Thoracic aorta (tissue), 2 donors: ENCODE results near the gene IYD. TPM values are rescaled to one million over a fixed set of nuclear protein-coding genes. Genes with fewer than 3 reads are reported as not detected.
A peak's percentile ranks its signal among the peaks of the same experiment; 100 is the strongest.

Experiments used
- ATAC-seq: fragments of 150-250 bp; one replicate; pipeline ENCODE4 v1.8.0; 2017; ENCODE audit warnings: low read depth; ENCODE audit not compliant: insufficient number of reproducible peaks, low FRiP score
- DNase-seq: peaks from one replicate; pipeline ENCODE4 v3.0.0-alpha.2; 2020; ENCODE audit warnings: low spot score
- H3K27ac ChIP-seq, 2 donors: fragments of 200-600 bp; sonication (generic); 1 replicate in 1 of 2; 2 replicates in 1 of 2; pipeline ENCODE4 v1.5.1; 2016; ENCODE audit warnings: mild to moderate bottlenecking in 2 of 2, moderate library complexity in 2 of 2
- H3K27me3 ChIP-seq: fragments of 200-600 bp; sonication (generic); replicated peaks from 2 replicates; pipeline ENCODE4 v1.6.0; 2016; ENCODE audit warnings: mild to moderate bottlenecking; ENCODE audit not compliant: insufficient read depth
- H3K36me3 ChIP-seq: fragments of 200-600 bp; sonication (generic); one replicate; pipeline ENCODE4 v1.5.1; 2016
- H3K4me1 ChIP-seq, 2 donors: fragments of 200-600 bp; sonication (generic); 1 replicate in 1 of 2; 2 replicates in 1 of 2; pipeline versions ENCODE4 v1.5.1 to v1.6.0; 2016; ENCODE audit warnings: low read depth in 2 of 2, mild to moderate bottlenecking in 1 of 2; ENCODE audit not compliant: control insufficient read depth in 1 of 2
- H3K4me3 ChIP-seq: fragments of 200-600 bp; sonication (generic); 2 replicates; pipeline ENCODE4 v1.5.1; 2016; ENCODE audit warnings: mild to moderate bottlenecking
- H3K9me3 ChIP-seq: fragments of 200-600 bp; sonication (generic); 2 replicates; pipeline ENCODE4 v1.5.1; 2016
- CTCF ChIP-seq: fragments of 200-600 bp; sonication (generic); IDR thresholded peaks from one replicate; pipeline ENCODE4 v1.5.1; 2019; ENCODE audit warnings: antibody characterized with exemption
- total RNA-seq, 2 donors: library from RNA; depleted of rRNA; stranded (reverse); fragments of >200 nt; gene quantifications; one replicate each; pipeline versions ENCODE4 v1.1.0 to v1.2.3, GENCODE V29; 2016

The IYD gene
- total RNA-seq, 2 donors from 2014 or later = 0.27 to 2.3 TPM

DNA sequence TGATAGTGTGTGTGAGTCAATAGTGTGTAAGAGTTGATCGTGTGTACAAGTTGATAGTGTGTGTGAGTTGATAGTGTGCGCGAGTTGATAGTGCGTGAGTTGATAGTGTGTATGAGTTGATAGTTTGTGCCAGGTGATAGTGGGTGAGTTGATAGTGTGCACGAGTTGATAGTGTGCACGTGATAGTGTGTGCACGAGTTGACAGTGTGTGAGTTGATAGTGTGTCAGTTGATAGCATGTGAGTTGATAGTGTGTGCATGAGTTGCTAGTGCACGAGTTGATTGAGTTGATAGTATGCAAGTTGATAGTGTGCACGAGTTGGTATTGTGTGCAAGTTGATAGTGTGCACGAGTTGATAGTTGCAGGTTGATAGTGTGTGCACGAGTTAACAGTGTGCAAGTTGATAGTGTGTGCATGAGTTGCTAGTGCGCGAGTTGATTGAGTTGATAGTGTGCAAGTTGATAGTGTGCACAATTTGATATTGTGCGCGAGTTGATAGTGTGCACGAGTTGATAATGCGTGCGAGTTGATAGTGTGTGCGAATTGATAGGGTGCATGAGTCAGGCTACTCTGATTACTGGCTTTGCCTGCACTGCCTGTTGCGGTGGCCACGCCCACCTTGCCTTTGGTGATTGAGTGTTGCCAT is 35.8 kb upstream of the IYD start:
- Histone ChIP-seq H3K36me3 (no peaks in the 10 kb centered on the region), H3K27me3 (no peaks in the 10 kb centered on the region), H3K27ac (no peak overlapping the region), H3K9me3 (no peaks in the 10 kb centered on the region), H3K4me3 (no peak overlapping the region), H3K4me1 (no peaks in the 10 kb centered on the region)
- DNase-seq = no peak
- no peak for TF ChIP-seq CTCF
- ATAC-seq = no peak

GRCh38 chr6:150333585-150333941 is 35.2 kb upstream of the IYD start:
- ATAC-seq (no peak), DNase-seq (no peak)
- H3K27ac ChIP-seq = no peak overlapping the region
- H3K27me3 ChIP-seq = no peaks in the 10 kb centered on the region
- no peaks in the 10 kb centered on the region for H3K4me1 ChIP-seq
- H3K36me3 ChIP-seq = no peaks in the 10 kb centered on the region
- H3K4me3 ChIP-seq = no peak overlapping the region
- no peaks in the 10 kb centered on the region for H3K9me3 ChIP-seq
- TF ChIP-seq CTCF = no peak

DNA sequence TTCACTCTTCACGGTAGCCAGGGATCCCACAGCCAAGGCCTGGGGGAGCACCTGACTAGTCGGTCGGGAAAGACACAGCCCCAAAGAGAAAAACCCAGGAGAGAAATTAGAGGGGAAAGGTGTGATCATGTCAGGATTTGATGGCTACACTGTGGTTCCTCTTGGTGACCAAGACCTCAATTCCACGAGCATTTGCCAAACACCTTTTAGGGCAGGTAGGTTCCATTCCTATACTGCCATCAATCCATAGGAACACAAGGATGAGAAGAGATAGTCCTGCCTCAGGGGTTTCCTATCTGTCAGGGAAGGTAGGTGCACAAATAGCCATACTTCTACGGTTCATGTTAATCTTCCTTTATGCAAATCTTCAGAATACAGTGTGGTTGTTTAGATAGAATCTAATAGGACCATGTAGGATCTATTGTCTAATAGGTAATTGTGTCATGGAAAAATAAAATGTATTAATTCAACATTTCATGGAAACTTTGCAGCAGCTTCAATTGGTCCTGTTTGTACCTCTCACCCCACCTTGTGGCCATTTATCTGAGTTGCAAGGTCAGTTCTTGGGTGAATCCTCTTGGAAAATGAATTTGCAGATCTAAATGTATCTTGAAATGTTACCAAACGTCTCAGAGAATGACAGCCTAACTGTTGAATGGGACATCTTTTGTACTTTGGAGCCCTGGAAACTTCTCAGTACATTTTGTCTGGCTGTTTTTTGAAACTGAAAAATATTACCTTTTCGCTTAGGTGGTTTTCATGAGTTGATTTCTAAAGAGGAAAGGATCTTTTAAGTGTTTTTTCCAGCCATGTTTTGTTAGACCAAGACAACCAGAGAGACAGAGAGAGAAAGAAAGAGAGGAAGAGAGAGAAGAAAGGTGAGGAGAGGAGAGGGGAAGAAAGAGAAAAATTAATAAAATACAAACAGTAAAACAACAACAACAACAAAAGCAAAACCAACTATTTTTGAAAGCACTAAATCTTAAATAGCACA is 33.7 kb upstream of the IYD start:
- H3K9me3 ChIP-seq = no peaks in the 10 kb centered on the region
- DNase-seq (no peak), ATAC-seq (no peak)
- H3K36me3 ChIP-seq = no peaks in the 10 kb centered on the region
- no peak overlapping the region for H3K4me3 ChIP-seq
- no peaks in the 10 kb centered on the region for H3K4me1 ChIP-seq
- no peaks in the 10 kb centered on the region for H3K27me3 ChIP-seq
- peak; percentile 66 for TF ChIP-seq CTCF
- H3K27ac ChIP-seq = no peak overlapping the region

- Histone ChIP-seq H3K4me3 (no peak overlapping the region), H3K36me3 (no peaks in the 10 kb centered on the region), H3K9me3 (no peaks in the 10 kb centered on the region), H3K4me1 (no peaks in the 10 kb centered on the region), H3K27ac (no peak overlapping the region), H3K27me3 (no peaks in the 10 kb centered on the region)
- no peak for TF ChIP-seq CTCF
- DNase-seq (no peak), ATAC-seq (no peak)
Measured at GRCh38 chr6:150336299-150336698, 32.5 kb upstream of the IYD start.

DNA sequence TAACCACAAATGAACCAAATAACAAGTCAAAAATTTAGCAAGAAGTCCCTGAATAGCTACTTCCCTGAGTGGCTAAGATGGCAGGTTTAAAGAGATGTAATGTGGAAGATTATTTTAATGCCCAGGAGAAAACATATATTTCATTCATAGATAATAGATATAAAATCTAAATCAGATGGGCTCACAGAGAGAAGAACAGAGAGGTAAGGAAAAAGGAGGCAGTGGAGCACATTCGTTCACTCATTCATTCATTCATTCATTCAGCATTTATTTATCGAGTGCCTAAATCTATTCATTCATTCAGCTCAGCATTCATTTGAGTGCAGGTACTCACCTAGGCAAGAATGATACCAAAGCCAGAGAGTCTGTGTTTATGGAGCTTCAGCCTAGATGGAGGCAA is 32.1 kb upstream of the IYD start:
- TF ChIP-seq CTCF = no peak
- H3K9me3 ChIP-seq = no peaks in the 10 kb centered on the region
- ATAC-seq (no peak), DNase-seq (no peak)
- no peak overlapping the region for H3K27ac ChIP-seq
- H3K4me3 ChIP-seq = no peak overlapping the region
- H3K36me3 ChIP-seq = no peaks in the 10 kb centered on the region
- no peaks in the 10 kb centered on the region for H3K27me3 ChIP-seq
- no peaks in the 10 kb centered on the region for H3K4me1 ChIP-seq
